ENCODE results near the gene AZGP1.
A peak's percentile ranks its signal among the peaks of the same experiment; 100 is the strongest.
"Not testable (repeated sequence)": the region's sequence is repeated elsewhere in the genome, so short reads cannot be mapped to it uniquely, and the experiment has no call there.

The AZGP1 gene

GRCh38 chr7:99997545-99998137 lies 21.8 kb upstream of the AZGP1 start:
- no peak for DNase-seq (ENCODE audit: low read depth)

GRCh38 chr7:99996755-99997544 lies 21.1 kb upstream of the AZGP1 start:
- no peak for DNase-seq (ENCODE audit: low read depth)

- DNase-seq (ENCODE audit: low read depth), result no peak
Measured at GRCh38 chr7:99994819-99995218, 19.0 kb upstream of the AZGP1 start.

GRCh38 chr7:99992330-99993038 lies 16.7 kb upstream of the AZGP1 start:
- DNase-seq (ENCODE audit: low read depth), result no peak

GRCh38 chr7:99991543-99991942 lies 15.7 kb upstream of the AZGP1 start:
- not testable (repeated sequence) for DNase-seq (ENCODE audit: low read depth)

GRCh38 chr7:99990460-99990852 lies 14.6 kb upstream of the AZGP1 start:
- DNase-seq (ENCODE audit: low read depth), result no peak

- DNase-seq (ENCODE audit: low read depth), result no peak
Measured at GRCh38 chr7:99987846-99988245, 12.0 kb upstream of the AZGP1 start.

- DNase-seq (ENCODE audit: low read depth), result not testable (repeated sequence)
Measured at GRCh38 chr7:99987306-99987705, 11.5 kb upstream of the AZGP1 start.

GRCh38 chr7:99984593-99984992 lies 8.8 kb upstream of the AZGP1 start:
- DNase-seq (ENCODE audit: low read depth), result no peak

- DNase-seq (ENCODE audit: low read depth), result not testable (repeated sequence)
Measured at GRCh38 chr7:99981066-99981465, 5.2 kb upstream of the AZGP1 start.

GRCh38 chr7:99980448-99980872 lies 4.6 kb upstream of the AZGP1 start:
- not testable (repeated sequence) for DNase-seq (ENCODE audit: low read depth)

- peak; percentile 23 for DNase-seq (ENCODE audit: low read depth)
Measured at GRCh38 chr7:99979814-99980225, 4.0 kb upstream of the AZGP1 start.

GRCh38 chr7:99976626-99977025 lies 795 bp upstream of the AZGP1 start:
- DNase-seq (ENCODE audit: low read depth), result no peak

GRCh38 chr7:99974681-99975080 lies 1.1 kb downstream of the AZGP1 start:
- DNase-seq (ENCODE audit: low read depth), result no peak

- DNase-seq (ENCODE audit: low read depth), result not testable (repeated sequence)
Measured at GRCh38 chr7:99973817-99974216, 2.0 kb downstream of the AZGP1 start.

- no peak for DNase-seq (ENCODE audit: low read depth)
Measured at GRCh38 chr7:99971242-99971641, 4.6 kb downstream of the AZGP1 start.

GRCh38 chr7:99969813-99970212 lies 6.0 kb downstream of the AZGP1 start:
- DNase-seq (ENCODE audit: low read depth), result not testable (repeated sequence)

- DNase-seq (ENCODE audit: low read depth), result no peak
Measured at GRCh38 chr7:99969298-99969697, 6.5 kb downstream of the AZGP1 start.

- DNase-seq (ENCODE audit: low read depth), result no peak
Measured at GRCh38 chr7:99958564-99959227, 17.1 kb downstream of the AZGP1 start.

GRCh38 chr7:99955247-99955646 lies 20.6 kb downstream of the AZGP1 start:
- DNase-seq (ENCODE audit: low read depth), result no peak

- DNase-seq (ENCODE audit: low read depth), result not testable (repeated sequence)
Measured at GRCh38 chr7:99954643-99955042, 21.2 kb downstream of the AZGP1 start.

- no peak for DNase-seq (ENCODE audit: low read depth)
Measured at GRCh38 chr7:99953649-99954048, 22.2 kb downstream of the AZGP1 start.

All from ELR (cell line).